ENCODE data around the gene ADCY4. TPM values are rescaled to one million over a fixed set of nuclear protein-coding genes. Genes with fewer than 3 reads are reported as not detected.

The ADCY4 gene
- total RNA-seq, 1 experiment from 2014 or later, result 0.86 TPM

GRCh38 chr14:24377126-24377525 is 42.3 kb upstream of the ADCY4 start (continued):
- no peak for TF ChIP-seq REST (IDR thresholded peaks at IDR 0.05; ENCODE audit: low read depth)
- no peak for TF ChIP-seq CBX3 (IDR thresholded peaks at IDR 0.05; ENCODE audit: low read depth)
- no peak for TF ChIP-seq SRF (IDR thresholded peaks at IDR 0.05; ENCODE audit: low read depth)

DNA sequence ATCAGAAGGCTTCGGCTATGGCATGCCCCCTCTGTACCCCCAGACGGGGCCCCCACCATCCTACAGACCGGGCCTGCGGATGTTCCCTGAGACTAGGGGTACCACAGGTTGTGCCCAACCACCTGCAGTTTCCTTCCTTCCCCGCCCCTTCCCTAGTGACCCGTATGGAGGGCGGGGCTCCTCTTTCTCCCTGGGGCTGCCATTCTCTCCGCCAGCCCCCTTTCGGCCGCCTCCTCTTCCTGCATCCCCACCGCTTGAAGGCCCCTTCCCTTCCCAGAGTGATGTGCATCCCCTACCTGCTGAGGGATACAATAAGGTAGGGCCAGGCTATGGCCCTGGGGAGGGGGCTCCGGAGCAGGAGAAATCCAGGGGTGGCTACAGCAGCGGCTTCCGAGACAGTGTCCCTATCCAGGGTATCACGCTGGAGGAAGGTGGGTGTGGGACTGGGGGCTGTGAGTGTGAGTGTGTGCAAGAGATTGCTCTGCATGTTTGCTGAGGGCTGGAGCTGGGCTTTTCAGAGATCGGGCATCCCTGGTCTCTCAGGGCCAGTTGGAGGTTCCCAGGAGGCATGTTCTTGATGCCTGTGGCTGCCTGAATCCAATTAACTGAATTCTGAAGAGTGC is 41.7 kb upstream of the ADCY4 start:
- H3K79me2 ChIP-seq (ENCODE audit: insufficient read depth, low read length), result no peaks in the 10 kb centered on the region
- ATAC-seq (no peak), DNase-seq (ENCODE audit: low read depth, low spot score) (no peak)
- no peaks in the 10 kb centered on the region for H3K9me3 ChIP-seq (ENCODE audit: control insufficient read depth in 1 of 2, insufficient read depth in 1 of 2, low read depth in 1 of 2, low read length in 2 of 2)
- no peak overlapping the region for H3K4me3 ChIP-seq (replicated peaks in 1 of 2; ENCODE audit: low read depth in 1 of 2, low read length in 2 of 2)
- H3K9me2 ChIP-seq (ENCODE audit: insufficient read depth), result no peaks in the 10 kb centered on the region
- no peak overlapping the region for H2AFZ ChIP-seq (ENCODE audit: low read depth, low read length, poor library complexity, severe bottlenecking)
- H3K4me2 ChIP-seq (ENCODE audit: low read length), result no peak overlapping the region
- H3K27me3 ChIP-seq (ENCODE audit: insufficient read depth, low read length), result no peaks in the 10 kb centered on the region
- no peaks in the 10 kb centered on the region for H3K36me3 ChIP-seq (ENCODE audit: control insufficient read depth in 1 of 2, insufficient read depth in 2 of 2, low read length in 2 of 2)
- H3K27ac ChIP-seq (ENCODE audit: low read depth, low read length), result no peak overlapping the region
- intact Hi-C loops (cut with micrococcal nuclease), result no loop called here
- peaks cover 0 to 6% of the 10 kb centered on the region in 2 experiments; a peak in 1 of 4 replicates for H3K4me1 ChIP-seq (ENCODE audit: control insufficient read depth in 1 of 2, insufficient read depth in 2 of 2, low read length in 2 of 2)
- ChIA-PET RAD21 (ENCODE audit: low non-redundant PET in 1 of 2, low total read pairs in 2 of 2, uncharacterized antibody in 2 of 2, unreplicated experiment in 2 of 2) (no interaction called here), CTCF (no interaction called here), POLR2A (no interaction called here)
- H3K9ac ChIP-seq (ENCODE audit: low read length), result no peak overlapping the region
- H4K20me1 ChIP-seq (ENCODE audit: insufficient read depth), result no peaks in the 10 kb centered on the region
- BruUV-seq (replicated peaks), result no TSS peak
- TF ChIP-seq SP1 (IDR thresholded peaks at IDR 0.05; ENCODE audit: low read depth) (no peak), YY1 (IDR thresholded peaks at IDR 0.05; ENCODE audit: extremely low read depth, insufficient replicate concordance, low read depth, low read length) (no peak), SRF (IDR thresholded peaks at IDR 0.05; ENCODE audit: low read depth) (no peak), EGR1 (IDR thresholded peaks at IDR 0.05; ENCODE audit: low read depth) (no peak), FOSL1 (IDR thresholded peaks at IDR 0.05; ENCODE audit: low read depth) (no peak), POLR2AphosphoS5 (IDR thresholded peaks at IDR 0.05; ENCODE audit: low read depth, low read length) (no peak), SIN3A (IDR thresholded peaks at IDR 0.05; ENCODE audit: low read depth) (no peak)
- TF ChIP-seq, protein P1, sequence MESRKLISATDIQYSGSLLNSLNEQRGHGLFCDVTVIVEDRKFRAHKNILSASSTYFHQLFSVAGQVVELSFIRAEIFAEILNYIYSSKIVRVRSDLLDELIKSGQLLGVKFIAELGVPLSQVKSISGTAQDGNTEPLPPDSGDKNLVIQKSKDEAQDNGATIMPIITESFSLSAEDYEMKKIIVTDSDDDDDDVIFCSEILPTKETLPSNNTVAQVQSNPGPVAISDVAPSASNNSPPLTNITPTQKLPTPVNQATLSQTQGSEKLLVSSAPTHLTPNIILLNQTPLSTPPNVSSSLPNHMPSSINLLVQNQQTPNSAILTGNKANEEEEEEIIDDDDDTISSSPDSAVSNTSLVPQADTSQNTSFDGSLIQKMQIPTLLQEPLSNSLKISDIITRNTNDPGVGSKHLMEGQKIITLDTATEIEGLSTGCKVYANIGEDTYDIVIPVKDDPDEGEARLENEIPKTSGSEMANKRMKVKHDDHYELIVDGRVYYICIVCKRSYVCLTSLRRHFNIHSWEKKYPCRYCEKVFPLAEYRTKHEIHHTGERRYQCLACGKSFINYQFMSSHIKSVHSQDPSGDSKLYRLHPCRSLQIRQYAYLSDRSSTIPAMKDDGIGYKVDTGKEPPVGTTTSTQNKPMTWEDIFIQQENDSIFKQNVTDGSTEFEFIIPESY (IDR thresholded peaks at IDR 0.05; ENCODE audit: extremely low read depth, insufficient replicate concordance, low read length), result no peak
- TF ChIP-seq, protein P2, sequence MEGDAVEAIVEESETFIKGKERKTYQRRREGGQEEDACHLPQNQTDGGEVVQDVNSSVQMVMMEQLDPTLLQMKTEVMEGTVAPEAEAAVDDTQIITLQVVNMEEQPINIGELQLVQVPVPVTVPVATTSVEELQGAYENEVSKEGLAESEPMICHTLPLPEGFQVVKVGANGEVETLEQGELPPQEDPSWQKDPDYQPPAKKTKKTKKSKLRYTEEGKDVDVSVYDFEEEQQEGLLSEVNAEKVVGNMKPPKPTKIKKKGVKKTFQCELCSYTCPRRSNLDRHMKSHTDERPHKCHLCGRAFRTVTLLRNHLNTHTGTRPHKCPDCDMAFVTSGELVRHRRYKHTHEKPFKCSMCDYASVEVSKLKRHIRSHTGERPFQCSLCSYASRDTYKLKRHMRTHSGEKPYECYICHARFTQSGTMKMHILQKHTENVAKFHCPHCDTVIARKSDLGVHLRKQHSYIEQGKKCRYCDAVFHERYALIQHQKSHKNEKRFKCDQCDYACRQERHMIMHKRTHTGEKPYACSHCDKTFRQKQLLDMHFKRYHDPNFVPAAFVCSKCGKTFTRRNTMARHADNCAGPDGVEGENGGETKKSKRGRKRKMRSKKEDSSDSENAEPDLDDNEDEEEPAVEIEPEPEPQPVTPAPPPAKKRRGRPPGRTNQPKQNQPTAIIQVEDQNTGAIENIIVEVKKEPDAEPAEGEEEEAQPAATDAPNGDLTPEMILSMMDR (IDR thresholded peaks at IDR 0.05 in 2 of 3, conservative IDR thresholded peaks at IDR 0.05 in 1 of 3; ENCODE audit: borderline replicate concordance in 1 of 3, insufficient read depth in 1 of 3, low read depth in 2 of 3, low read length in 2 of 3), result no peak
- TF ChIP-seq, protein P3, sequence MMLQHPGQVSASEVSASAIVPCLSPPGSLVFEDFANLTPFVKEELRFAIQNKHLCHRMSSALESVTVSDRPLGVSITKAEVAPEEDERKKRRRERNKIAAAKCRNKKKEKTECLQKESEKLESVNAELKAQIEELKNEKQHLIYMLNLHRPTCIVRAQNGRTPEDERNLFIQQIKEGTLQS (IDR thresholded peaks at IDR 0.05), result no peak
